NT2/D1 (cell line): Measurements from ENCODE around the gene TMEM203.

Source experiments
- SUZ12 ChIP-seq: IDR thresholded peaks from 2 replicates; pipeline ENCODE4 v1.6.1; 2011; ENCODE audit not compliant: insufficient read length, insufficient read depth; ENCODE audit errors: extremely low read depth
- YY1 ChIP-seq: IDR thresholded peaks from 2 replicates; pipeline ENCODE4 v1.6.1; 2011; ENCODE audit not compliant: insufficient read length, insufficient read depth
- ZNF274 ChIP-seq: IDR thresholded peaks from 2 replicates; pipeline ENCODE4 v1.6.1; 2011; ENCODE audit warnings: mild to moderate bottlenecking, low read depth, low read length

- TF ChIP-seq SUZ12 (no peak), ZNF274 (no peak), YY1 (peak; percentile 75)
Observed at GRCh38 chr9:137205126-137206069, at the start of gene TMEM203, which contains the start of gene NDOR1.
